Activated CD4-positive, alpha-beta T cell treated with anti-CD3 and anti-CD28 coated beads, Interleukin-2, amount 50 U/mL, for 48 hours (primary cell): Measurements from ENCODE around the gene SPATC1L.
"Not testable (repeated sequence)": the region's sequence is repeated elsewhere in the genome, so short reads cannot be mapped to it uniquely, and the experiment has no call there.

Experiments used
- DNase-seq, 2 experiments: peaks; one replicate each; pipeline ENCODE4 v3.0.0-alpha.2; 2020

SPATC1L gene

DNA sequence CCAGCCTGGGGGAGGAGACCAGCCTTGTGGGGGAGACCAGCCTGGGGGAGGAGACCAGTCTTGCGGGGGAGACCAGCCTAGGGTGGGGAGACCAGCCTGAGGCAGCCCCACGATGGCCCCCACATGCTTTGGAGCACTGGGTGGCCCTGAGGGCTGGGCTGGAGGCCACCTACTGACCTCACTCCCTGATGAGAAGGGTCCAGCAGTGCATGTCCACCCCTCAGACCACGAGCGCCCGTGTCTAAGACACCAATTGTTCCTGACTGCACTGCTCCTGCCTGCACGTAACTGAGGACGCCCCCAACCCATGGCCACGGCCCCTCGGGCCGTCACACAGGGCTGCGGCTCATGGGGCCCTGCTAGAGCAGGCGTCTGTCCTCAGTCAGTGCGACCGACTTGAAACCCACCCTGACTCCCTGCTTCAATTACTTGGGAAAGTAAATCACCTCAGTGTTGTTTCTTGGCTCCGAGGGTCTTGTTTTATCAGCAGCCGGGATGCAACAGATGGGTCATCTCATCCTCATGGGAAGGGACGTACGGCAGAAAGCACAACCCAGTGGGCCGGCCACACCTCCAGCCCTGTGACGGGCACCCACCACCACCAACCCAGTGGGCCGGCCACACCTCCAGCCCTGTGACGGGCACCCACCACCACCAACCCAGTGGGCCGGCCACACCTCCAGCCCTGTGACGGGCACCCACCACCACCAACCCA is at the start of gene SPATC1L:
SPATC1L (minus strand) TSS at position 550 of the 715 bp plus-strand sequence. CDS start 1,643 bp downstream, outside the sequence.
- DNase-seq: peak; percentile 36 to 46

DNA sequence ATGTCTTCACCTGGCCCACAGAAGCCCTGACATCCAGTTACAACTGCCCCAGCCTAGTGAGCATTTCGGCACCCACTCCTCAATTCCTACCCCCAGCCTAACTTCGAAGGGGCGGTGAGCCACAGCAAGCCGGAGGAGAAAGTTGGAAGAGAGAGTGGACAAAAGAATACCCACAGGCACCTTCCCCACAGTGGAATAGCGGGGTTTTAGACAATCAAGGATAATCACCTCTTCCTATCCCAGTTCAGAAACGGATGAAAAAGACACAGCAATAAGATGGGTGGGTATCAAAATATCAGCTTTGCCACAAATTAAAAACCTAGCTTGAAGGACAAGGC is 45.6 kb upstream of the SPATC1L start:
- DNase-seq: no peak

DNA sequence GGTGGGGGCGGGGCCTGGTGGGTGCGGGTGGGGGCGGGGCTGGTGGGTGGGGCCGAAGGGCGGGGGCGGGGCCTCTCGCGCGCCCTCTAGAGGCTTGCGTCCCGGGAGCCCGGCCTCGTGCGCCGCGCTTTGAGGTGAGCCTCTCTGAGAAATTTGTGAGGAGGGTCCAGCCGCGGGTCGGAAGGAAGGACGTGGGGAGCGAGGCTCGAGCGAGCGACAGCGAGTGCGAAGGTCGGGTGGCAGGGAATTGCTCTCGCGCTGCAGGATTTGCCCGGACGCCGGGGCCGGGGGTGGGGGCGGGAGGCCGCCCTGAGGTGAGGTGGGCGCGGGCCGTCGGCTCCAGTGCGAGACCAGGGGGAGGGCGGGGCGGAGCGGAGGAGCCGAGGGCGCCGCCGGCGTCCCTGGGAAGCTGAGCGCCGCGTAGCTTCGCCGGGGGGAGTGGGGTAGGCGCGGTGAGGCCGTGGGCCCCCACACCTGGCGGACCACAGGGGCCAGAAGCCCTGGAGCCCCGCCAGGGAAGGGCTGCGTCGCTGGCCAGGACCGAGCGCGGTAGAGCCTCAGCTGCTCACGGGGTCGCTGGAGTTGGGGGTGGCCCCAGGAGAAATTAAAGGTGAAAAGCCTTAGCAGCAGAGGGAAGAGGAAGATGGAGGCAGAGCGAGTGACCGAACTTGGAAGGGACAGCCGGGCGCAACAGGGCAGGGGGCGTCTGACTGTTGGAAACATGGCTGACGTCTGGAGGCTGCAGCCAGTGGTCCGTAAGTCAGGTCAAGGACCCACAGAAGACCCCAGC is 45.1 kb upstream of the SPATC1L start:
- DNase-seq: no peak

DNA sequence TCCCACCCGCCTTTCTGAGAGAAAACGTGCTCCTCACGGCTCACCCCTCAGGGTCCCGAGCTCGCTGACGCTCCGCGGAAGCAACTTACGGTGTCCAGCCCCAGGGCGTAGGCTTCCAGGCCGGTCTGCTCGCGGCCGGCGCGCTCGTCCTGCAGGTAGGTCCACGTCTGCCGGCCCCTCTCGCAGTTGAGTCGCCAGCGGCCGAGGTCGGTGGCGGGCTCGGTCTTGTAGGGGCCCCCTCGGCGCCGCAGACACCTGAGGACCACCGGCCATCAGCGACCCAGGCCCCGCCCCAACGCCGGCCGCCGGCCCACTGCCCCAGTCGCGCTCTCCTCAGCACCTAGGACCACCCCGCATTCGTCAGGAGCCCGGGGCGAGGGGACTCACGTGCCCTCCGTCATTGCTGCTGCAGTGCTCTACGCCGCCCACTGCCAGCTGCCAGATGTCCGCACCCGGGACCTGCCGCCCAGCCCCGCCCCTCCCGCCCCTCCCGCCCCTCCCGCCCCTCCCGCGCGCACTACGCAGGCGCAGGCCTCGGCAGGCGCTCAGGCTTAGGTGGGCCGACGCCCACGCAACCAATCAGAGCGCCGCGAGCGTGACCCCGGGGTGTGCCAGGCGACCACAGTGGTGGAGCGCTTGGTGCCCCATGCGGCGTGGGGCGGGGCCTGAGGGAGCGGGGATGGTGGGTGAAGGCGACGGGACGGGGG is 44.2 kb upstream of the SPATC1L start, which contains the start of gene LSS:
LSS (minus strand) TSS at position 430 of the 707 bp plus-strand sequence; CDS start at position 401, 29 bp downstream.
- peak; percentile 94 to 96 for DNase-seq

DNA sequence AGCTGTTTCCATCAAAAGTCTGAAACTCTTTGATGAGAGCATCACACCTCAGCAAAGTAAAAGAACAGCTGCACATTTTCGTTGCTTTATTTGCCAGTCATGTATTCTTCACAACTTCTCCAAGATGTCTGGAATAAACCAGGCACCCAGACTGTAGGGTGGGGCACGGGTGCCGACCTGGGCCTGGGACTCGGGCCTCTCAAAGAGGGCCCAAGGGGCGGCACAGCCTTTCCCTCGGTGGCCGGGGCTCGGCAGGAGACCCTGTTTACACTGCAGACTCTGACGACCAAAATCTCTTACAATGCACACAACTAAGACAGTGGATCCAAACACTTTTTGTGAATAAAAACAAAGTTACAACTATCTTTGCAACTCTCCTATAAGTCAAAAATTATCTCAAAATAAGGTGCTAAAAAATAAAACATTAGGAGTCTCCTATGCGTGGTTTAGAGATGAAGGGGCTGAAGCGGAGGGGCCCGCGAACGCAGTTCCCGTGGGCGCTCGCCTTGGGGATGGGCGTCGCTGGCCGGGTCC is 43.6 kb upstream of the SPATC1L start:
- no peak for DNase-seq

DNA sequence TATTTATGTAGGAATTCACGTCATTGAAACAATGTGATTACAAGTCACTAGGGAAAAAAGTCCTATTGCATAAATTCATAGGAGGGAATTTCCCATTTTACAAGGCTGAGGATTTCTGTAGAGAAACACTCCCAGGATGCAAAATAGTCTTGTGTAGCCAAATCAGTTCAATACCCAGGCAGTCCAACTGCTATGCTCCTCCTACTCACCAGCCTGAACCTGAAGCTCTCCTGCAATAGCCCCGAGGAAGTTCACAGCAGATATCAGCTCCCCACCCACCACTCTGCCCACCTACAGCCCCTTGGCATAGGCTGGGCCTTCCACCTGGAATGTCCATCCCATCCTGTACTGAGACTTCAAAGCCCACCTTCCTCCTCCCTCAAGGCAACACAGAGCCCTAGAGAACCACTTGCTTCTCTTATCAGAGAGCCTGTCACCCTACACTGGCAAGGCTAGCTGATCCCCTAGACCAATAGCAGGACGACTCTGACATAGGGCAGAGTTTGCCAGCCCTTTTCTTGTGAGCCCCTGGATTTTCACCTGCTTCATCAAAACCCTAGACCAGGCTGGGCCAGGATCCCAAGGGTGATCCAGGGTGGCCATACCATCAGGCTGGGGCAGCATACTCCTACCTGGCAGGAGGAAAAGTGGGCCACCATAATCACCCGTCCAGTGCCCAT is 42.8 kb upstream of the SPATC1L start:
- no peak for DNase-seq

DNA sequence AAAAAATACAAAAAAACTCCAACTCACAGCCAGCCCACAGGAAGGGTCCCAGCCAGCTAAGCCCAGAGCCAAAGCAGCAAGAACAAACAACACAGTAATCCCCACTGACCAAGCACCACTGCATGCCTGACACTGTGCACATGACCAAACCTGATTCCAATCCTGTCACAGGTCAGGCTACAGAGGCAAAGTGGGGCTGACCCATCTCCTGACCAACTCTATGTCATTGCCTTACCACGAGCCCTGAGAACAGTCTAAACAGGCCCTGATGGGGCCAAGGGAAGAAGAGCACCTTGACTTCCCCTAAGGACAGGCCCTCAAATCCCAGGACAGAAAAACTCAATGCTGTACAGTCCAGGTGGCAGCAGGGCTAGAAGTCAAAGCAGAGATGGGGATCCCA is 41.9 kb upstream of the SPATC1L start:
- DNase-seq: no peak

DNA sequence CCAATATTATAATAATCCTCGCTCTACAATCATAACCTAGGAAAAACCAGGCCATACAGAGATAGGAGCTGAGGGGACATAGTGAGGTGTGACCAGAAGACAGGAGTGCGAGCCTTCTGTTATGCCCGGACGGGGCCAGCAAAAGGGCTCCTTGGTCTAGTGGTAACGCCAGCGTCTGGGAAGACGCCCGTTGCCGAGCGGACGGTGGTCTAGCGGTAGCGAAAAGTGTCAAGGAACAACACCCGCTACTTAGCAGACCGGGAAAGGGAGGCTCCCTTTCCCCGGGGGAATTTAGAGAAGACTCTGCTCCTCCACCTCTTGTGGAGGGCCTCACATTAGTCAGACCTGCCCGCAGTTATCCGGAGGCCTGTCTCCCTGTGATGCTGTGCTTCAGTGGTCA is 39.4 kb upstream of the SPATC1L start:
- DNase-seq: not testable (repeated sequence)

DNA sequence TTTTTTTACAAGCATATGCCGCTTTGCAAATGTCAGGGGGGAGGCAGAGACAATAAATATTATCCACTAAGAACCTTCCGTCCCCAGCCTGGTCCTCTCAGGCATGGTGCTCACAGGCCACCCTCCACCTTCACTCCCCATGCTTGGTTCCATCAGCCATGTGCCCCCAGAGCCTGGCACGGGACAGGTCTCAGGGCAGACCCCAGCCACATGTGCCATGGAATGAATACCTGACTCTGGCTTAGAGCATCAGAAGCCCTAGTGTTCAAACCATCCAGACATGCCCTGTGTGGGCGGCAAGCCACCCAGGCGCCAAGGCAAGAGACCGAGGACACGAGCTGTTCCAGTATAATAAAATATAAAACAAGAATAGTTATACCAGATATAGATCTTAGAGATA is 39.0 kb upstream of the SPATC1L start:
- no peak for DNase-seq

DNA sequence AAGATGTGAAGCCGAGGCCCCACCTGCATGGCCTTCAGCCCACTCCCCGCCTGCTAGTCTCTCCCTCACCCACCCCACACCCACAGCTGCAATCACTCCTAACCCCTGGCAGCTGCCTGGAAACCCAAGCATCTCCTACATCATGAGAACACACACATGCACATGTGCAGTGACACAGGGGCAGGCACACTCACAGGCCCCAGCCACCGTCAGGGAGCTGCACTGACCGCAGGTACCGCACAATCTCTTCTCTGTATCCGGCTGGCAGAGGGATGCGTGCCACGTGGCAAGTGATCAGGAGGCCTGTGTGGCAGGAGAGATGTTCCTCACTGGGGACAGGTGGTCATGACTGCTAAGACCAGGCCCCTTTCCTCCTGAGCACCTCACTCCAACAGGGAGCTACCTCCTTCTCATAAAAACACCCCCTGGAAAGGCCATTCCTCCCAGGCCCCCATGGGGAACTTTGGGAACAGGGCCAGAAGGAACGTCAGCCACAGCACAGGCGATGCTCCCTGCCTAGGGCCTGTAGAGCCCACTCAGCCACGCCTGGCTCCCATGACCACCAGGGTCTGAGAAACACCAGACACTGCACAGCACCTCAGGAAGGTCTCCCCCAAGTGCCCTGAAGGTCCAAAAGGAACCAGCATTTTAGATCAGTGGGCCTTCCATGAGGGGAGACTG is 38.3 kb upstream of the SPATC1L start:
- no peak for DNase-seq

DNA sequence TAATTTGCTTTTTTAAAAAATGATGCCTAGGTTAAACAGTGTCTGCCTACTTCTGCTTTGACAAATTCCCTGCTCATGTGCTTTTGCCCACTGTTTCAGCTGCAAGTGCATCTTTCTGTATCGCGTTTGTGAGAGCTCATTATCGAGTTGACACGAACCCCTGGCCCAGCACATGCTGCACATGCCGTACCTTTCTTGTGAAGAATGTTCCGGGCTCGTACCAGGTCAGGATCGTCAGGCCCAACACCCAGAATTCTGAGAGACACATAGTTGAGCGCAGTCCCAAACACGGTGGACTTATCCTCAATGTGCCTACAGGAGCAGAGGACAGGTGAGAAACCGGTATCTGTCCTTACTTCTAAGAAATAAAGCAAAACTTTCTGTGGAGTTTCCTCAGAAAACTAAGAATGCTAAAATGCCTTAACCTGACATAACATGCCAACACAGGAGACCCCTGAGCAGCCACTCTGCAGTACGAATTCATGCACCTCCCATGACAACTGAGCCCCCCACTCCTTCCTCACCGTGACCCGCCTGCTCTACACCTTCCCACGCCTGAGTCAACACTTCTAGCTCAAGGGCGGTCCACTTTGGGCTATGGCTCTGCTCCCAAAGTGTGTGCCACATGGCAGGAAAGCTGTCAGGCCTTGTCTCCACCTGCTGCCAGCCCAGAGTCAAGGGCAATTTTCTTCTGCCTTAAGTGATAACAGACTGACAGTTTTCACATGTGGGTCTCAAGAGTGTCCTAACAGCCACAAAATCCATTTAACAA is 37.6 kb upstream of the SPATC1L start:
- no peak for DNase-seq

DNA sequence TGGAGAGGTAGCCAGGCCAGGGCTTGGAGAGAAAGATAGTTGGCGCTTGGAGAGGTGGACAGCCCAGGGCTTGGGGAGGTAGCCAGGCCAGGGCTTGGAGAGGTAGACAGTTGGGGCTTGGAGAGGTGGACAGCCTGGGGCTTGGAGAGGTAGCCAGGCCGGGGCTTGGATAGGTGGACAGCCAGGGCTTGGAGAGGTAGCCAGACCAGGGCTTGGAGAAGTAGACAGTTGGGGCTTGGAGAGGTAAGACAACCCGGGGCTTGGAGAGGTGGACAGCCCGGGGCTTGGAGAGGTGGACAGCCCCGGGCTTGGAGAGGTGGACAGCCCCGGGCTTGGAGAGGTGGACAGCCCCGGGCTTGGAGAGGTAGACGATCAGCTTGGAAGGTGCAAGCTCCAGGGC is 36.6 kb upstream of the SPATC1L start:
- DNase-seq: no peak

DNA sequence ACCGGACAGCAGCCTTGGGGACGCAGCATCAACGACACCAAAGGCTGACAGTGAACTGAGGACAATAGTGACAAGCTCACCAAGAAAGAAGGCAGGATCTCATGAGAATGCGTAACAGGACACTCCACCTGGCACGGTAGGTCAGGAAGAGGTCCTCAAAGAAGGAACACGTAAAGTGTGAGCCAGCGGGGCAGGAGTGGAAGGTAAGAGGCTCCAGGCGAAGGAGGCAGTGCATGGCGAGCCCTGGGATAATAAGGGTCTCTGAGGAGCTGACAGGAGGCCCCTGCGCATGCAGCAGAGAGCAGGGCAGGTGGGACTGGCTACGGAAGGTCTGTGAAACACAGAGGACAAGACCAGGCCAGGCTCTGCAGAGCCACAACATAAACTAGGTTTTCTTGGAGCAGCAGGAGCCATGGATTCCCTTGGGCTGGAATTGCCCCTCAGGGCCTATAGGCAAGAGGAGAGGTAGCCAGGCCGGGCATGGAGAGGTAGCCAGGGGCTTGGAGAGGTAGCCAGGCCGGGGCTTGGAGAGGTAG is 36.1 kb upstream of the SPATC1L start:
- no peak for DNase-seq

DNA sequence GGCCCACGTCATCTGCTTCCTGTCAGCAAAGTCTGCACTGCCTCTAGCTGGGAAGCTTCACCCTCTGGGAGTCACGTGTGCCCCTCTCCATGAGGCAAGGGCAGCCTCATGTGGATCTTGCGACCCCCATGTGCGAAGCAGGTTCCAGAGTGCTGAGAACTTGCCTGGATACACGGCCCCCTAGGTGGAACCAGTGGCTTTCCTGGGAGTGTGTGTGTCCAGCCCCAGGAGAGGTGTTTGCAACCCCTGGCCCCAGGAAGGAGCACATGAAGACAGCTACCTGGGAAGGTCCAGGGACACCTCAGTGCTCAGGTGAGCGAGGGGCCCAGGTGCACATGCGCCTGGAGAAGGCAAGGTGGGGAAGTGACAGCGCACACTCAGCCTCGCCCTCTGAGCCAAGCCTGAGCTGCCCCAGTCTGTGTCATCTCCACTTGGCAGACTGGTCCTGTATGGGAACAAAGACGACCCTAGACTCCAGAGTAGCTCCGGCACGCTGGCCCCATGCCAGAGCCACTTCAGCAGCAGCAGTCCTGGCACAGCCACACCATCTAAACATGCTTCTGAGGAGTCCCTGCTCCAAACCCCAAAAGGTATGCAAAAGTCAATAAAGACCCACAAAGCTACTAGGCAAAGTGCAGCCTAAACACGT is 35.5 kb upstream of the SPATC1L start:
- no peak for DNase-seq

DNA sequence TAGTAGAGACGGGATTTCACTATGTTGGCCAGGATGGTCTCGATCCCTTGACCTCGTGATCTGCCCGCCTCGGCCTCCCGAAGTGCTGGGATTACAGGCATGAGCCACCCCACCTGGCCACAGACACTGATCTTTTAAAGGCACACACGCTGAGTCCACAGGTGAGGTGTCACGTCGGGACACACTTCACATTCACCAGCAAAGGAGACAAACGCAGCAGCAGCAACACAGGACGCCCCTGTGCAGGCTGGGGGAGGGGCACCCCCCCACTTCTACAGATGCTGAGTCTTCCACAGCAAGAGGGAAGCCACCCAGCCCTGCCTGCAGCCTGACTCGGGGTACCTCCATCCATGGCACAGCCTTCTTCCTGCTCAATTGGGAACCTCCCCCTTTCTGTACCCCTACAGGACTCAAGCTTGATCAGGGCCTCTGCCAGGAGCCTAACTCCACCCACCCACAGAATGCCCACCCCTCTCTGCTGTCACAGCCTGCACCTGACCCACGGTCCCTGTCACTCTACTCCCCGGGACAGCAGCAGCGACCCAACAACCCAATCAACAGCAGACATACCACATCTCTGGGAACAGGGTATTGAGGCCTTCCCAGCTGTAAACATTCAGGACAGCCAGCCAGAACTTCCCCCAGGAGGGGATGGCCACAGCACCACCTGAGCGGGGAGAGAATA is 34.8 kb upstream of the SPATC1L start:
- DNase-seq: no peak

DNA sequence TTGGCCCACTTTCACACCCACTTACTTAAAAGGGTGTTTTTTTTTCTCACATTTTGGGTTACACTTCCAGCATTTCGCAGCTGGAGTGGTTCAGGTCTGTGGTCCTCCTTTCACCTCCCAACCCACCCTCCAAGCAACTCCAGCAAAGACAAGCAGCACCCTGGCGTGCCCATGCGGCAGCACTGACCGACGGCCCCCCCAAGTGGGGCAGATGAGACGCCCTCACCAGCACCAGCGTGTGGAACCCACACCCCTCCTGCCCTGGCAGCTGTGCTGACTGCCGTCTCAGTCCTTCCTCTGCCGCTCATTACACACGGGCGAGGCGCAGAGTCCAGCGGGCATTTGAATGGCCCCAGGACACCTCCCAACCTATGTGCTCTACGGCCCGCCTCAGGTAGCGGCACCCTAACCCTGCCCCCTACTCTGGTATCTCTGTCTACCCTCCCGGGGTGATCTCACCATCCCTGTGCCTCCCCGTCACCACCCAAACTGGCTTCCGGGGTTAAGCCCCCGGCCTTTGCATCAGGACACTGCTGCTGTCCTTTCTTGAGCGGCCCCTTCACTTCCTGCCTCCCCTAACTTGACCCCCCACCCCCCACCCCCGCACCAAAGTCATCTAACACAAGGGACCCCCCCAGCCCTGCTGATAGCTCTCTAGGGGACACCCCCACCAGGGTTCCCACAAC is 33.4 kb upstream of the SPATC1L start:
- DNase-seq: no peak

DNA sequence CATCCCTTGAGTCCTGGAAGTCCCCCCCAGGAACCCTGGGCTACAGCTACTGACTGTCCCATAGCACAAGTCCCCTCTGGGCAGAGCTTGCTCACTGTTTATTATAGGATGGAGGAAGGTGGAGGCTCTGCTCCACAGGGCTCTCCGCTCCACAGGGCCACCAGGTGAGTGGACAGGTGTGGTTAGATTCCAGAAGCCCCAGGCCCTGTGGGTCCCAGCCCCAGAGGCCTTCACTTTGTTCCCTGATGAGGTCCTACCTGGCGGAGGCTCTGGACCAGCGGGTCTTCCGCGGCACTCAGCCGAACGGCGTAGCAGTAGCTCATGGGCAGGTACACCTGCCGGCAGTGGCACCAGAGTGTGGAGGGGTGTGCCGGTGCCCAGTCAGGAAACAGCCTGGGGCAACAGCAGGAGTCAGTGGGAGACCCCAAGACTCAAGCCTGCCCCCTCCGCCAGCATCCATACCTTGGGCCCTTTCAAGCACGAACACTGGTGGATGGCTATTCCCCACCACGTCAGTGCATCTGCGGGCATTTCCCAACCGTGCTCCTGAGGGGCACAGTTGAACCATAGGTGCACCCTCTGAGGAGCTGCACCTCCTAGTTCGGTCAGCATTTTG is 32.0 kb upstream of the SPATC1L start:
- DNase-seq: no peak

DNA sequence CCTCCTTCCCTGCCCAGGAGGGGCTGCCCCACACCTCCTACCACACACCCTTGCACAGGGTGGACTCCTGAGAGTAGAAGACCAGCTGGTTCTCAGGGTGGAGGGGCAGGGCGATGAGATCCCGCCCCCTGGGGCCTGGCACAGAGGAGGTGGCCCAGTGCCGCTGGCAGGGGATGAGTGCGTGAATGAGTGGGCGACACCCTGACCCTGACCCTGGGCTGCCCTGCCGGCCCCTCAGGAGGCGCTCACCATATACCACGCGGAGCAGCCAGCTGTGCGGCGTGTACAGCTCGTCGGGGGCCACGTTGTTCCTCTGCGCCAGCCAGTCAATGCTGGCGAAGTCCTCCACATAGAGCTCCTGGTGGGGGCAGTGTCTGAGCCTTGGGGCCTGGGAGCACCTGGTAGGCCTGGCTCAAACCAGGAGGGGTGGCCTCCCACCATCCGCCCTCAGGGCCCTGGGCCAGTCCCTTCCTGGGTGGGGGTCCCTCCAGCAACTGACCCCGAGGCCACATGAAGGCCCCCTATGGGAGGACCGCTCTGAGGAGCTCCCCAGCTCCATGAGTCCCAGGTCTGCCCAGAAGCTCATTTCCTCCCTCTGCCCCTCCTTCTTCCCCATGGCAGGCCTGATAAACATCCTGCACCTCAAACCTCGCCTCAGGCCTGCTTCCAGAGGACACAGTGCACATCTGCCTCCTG is 31.3 kb upstream of the SPATC1L start:
- DNase-seq: no peak
